Cardiac muscle cell (in vitro differentiated cells and primary cell): ENCODE results near the gene LCE6A. TPM values are rescaled to one million over a fixed set of nuclear protein-coding genes. Genes with fewer than 3 reads are reported as not detected.

Experiments
- DNase-seq, 2 donors: peaks; one replicate each; pipeline versions ENCODE4 v3.0.0 to v3.0.0-alpha.2; 2010 to 2017; ENCODE audit warnings: low read depth in 1 of 2, low spot score in 1 of 2
- H3K27ac ChIP-seq: fragments of 200-600 bp; sonication (generic); 2 replicates; pipeline ENCODE4 v1.5.1; 2016
- H3K27me3 ChIP-seq: fragments of 200-600 bp; sonication (generic); 2 replicates; pipeline ENCODE4 v1.6.0; 2016; ENCODE audit warnings: control low read depth
- H3K36me3 ChIP-seq: fragments of 200-600 bp; sonication (generic); 2 replicates; pipeline ENCODE4 v1.5.1; 2016; ENCODE audit warnings: control low read depth
- H3K4me1 ChIP-seq: fragments of 200-600 bp; sonication (generic); 2 replicates; pipeline ENCODE4 v1.8.1; 2017; ENCODE audit warnings: low read depth, mild to moderate bottlenecking, mixed run types
- H3K4me3 ChIP-seq: fragments of 200-600 bp; sonication (generic); 2 replicates; pipeline ENCODE4 v1.5.1; 2016; ENCODE audit warnings: mild to moderate bottlenecking
- H3K9me3 ChIP-seq: fragments of 200-600 bp; sonication (generic); 2 replicates; pipeline ENCODE4 v1.5.1; 2017; ENCODE audit warnings: low read depth, mild to moderate bottlenecking, control low read depth
- polyA plus RNA-seq: library from polyadenylated mRNA; unstranded; fragments of >200 nt; fragmentation: Nextera tagmentation; extraction: Ambion mirVana; gene quantifications from 2 replicates; pipeline ENCODE4 v1.2.1, GENCODE V29; 2016
- total RNA-seq: library from RNA; depleted of rRNA; stranded (reverse); fragments of >200 nt; gene quantifications from 2 replicates; pipeline ENCODE4 v1.2.3, GENCODE V29; 2016
- TF ChIP-seq, protein P1 (sequence below): IDR thresholded peaks from 2 replicates; pipeline ENCODE4 v1.5.1; 2012; ENCODE audit warnings: low read depth, mild to moderate bottlenecking, low read length

The LCE6A gene
- total and polyA plus RNA-seq, 2 experiments from 2014 or later, result not detected

DNA sequence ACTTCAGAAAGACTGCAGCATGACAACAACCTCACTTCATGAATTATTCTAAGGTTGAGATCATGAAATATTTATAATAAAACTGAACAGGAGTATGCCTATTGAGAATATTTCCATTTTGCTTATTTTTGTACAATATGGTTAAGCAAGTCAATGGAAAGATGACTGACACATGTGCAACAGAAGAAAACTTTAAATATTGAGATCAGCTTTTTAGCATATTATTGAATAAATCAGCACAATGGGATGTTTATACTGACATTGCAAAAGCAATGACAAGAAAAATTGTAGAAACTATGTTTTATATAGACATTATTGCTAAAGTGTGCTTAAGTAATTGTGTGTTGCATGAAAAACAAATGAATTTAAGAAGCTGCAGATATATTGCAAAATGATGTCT, 21.8 kb downstream of the LCE6A start:
- TF ChIP-seq, protein P1, sequence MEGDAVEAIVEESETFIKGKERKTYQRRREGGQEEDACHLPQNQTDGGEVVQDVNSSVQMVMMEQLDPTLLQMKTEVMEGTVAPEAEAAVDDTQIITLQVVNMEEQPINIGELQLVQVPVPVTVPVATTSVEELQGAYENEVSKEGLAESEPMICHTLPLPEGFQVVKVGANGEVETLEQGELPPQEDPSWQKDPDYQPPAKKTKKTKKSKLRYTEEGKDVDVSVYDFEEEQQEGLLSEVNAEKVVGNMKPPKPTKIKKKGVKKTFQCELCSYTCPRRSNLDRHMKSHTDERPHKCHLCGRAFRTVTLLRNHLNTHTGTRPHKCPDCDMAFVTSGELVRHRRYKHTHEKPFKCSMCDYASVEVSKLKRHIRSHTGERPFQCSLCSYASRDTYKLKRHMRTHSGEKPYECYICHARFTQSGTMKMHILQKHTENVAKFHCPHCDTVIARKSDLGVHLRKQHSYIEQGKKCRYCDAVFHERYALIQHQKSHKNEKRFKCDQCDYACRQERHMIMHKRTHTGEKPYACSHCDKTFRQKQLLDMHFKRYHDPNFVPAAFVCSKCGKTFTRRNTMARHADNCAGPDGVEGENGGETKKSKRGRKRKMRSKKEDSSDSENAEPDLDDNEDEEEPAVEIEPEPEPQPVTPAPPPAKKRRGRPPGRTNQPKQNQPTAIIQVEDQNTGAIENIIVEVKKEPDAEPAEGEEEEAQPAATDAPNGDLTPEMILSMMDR, result no peak
- no peak overlapping the region for H3K4me3 ChIP-seq
- H3K4me1 ChIP-seq, result no peaks in the 10 kb centered on the region
- no peak overlapping the region for H3K27ac ChIP-seq
- DNase-seq, result no peak
- H3K9me3 ChIP-seq, result no peaks in the 10 kb centered on the region
- H3K27me3 ChIP-seq, result no peaks in the 10 kb centered on the region
- H3K36me3 ChIP-seq, result no peaks in the 10 kb centered on the region

- Histone ChIP-seq H3K4me3 (no peak overlapping the region), H3K27me3 (no peaks in the 10 kb centered on the region), H3K9me3 (no peaks in the 10 kb centered on the region), H3K27ac (no peak overlapping the region), H3K4me1 (no peaks in the 10 kb centered on the region), H3K36me3 (no peaks in the 10 kb centered on the region)
- no peak for DNase-seq
- TF ChIP-seq, protein P1, result no peak
Observed at GRCh38 chr1:152866321-152866720, 23.7 kb downstream of the LCE6A start.

DNA sequence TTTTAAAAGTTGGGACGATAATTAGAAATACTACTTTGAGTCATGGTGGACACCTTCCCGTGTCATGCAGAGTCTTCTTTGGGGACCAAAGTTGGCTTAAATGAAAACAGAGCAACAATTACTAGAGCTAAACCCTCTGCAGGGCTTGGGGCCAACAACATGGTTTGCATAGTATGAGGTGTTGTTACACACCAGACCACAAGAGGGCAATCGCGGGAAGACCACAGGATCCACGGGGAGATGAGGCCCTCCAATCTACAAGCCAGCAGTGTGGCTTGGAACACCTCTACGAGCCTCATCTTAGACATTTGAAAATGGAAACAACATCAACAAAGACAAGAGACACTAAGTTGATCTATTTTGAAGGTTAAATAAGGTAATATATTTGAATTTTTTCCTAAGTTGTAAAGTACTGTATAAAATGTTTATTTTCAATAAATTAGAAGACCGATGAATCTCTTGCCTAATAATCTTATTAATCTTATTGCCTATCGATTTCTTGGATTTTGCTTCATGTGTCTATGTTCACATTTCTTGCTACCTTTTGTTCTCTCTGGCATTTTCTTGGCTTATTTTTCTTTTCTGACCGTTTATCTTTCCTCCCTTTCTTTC, 27.3 kb downstream of the LCE6A start:
- TF ChIP-seq, protein P1, result peak; percentile 83
- no peak overlapping the region for H3K4me3 ChIP-seq

GRCh38 chr1:152870831-152871730, 28.4 kb downstream of the LCE6A start:
- TF ChIP-seq, protein P1, result peak; percentile 18
- no peak overlapping the region for H3K4me3 ChIP-seq
- H3K27ac ChIP-seq, result no peak overlapping the region
- H3K36me3 ChIP-seq, result no peaks in the 10 kb centered on the region
- H3K27me3 ChIP-seq, result no peaks in the 10 kb centered on the region
- DNase-seq, result peak; percentile 4 to 25
- H3K9me3 ChIP-seq, result no peaks in the 10 kb centered on the region
- H3K4me1 ChIP-seq, result no peaks in the 10 kb centered on the region

More for the DNA sequence above, 27.3 kb downstream of the LCE6A start:
- H3K27ac ChIP-seq, result no peak overlapping the region
- no peaks in the 10 kb centered on the region for H3K27me3 ChIP-seq
- peak; percentile 70 to 73 for DNase-seq
- H3K9me3 ChIP-seq, result no peaks in the 10 kb centered on the region
- H3K36me3 ChIP-seq, result no peaks in the 10 kb centered on the region
- no peaks in the 10 kb centered on the region for H3K4me1 ChIP-seq

GRCh38 chr1:152871731-152872126, 29.1 kb downstream of the LCE6A start:
- Histone ChIP-seq H3K27me3 (no peaks in the 10 kb centered on the region), H3K4me1 (no peaks in the 10 kb centered on the region), H3K9me3 (no peaks in the 10 kb centered on the region), H3K4me3 (no peak overlapping the region), H3K36me3 (no peaks in the 10 kb centered on the region), H3K27ac (no peak overlapping the region)
- TF ChIP-seq, protein P1, result no peak
- DNase-seq, result no peak
